Neural progenitor cell (in vitro differentiated cells): ENCODE data around the gene TOR3A. TPM values are rescaled to one million over a fixed set of nuclear protein-coding genes. Genes with fewer than 3 reads are reported as not detected.

Source experiments
- DNase-seq: peaks from one replicate; pipeline ENCODE4 v3.0.0-alpha.2; 2016; ENCODE audit warnings: low spot score
- H2AFZ ChIP-seq: fragments of 200-600 bp; sonication (generic); replicated peaks from 2 replicates; pipeline ENCODE4 v1.6.1; 2016; ENCODE audit warnings: antibody characterized with exemption
- H3F3A ChIP-seq: fragments of 200-600 bp; sonication (generic); 2 replicates; pipeline ENCODE4 v1.6.1; 2016; ENCODE audit warnings: antibody characterized with exemption, low read depth
- H3K27ac ChIP-seq: fragments of 200-600 bp; sonication (generic); 2 replicates; pipeline ENCODE4 v1.5.1; 2016; ENCODE audit warnings: mild to moderate bottlenecking
- H3K27me3 ChIP-seq: fragments of 200-600 bp; sonication (generic); 2 replicates; pipeline ENCODE4 v1.6.1; 2016; ENCODE audit warnings: mild to moderate bottlenecking, moderate library complexity
- H3K36me3 ChIP-seq: fragments of 200-600 bp; sonication (generic); 2 replicates; pipeline ENCODE4 v1.5.1; 2016
- H3K4me1 ChIP-seq: fragments of 200-600 bp; sonication (generic); 2 replicates; pipeline ENCODE4 v1.6.1; 2016; ENCODE audit warnings: mixed run types
- H3K4me2 ChIP-seq: fragments of 200-600 bp; sonication (generic); 2 replicates; pipeline ENCODE4 v1.6.1; 2016
- H3K4me3 ChIP-seq: fragments of 200-600 bp; sonication (generic); 2 replicates; pipeline ENCODE4 v1.5.1; 2016
- H3K79me2 ChIP-seq: fragments of 200-600 bp; sonication (generic); 2 replicates; pipeline ENCODE4 v1.6.1; 2016; ENCODE audit warnings: low read depth
- H3K9ac ChIP-seq: fragments of 200-600 bp; sonication (generic); 2 replicates; pipeline ENCODE4 v1.6.1; 2016
- H3K9me3 ChIP-seq: fragments of 200-600 bp; sonication (generic); 2 replicates; pipeline ENCODE4 v1.5.1; 2016; ENCODE audit warnings: low read depth
- H4K20me1 ChIP-seq: fragments of 200-600 bp; sonication (generic); 2 replicates; pipeline ENCODE4 v1.6.1; 2016; ENCODE audit warnings: low read depth
- H3K27ac Mint-ChIP-seq: 3 replicates; pipeline ENCODE4 v1.8.0; 2021; ENCODE audit warnings: mixed read lengths
- H3K27me3 Mint-ChIP-seq: 2 replicates; pipeline ENCODE4 v1.8.0; 2022; ENCODE audit warnings: low read depth, mild to moderate bottlenecking, inconsistent platforms, moderate library complexity, mixed read lengths; ENCODE audit not compliant: insufficient read depth
- H3K36me3 Mint-ChIP-seq: 3 replicates; pipeline ENCODE4 v1.8.0; 2021; ENCODE audit warnings: mixed read lengths
- H3K4me1 Mint-ChIP-seq: 3 replicates; pipeline ENCODE4 v1.8.0; 2021; ENCODE audit warnings: mixed read lengths
- H3K4me3 Mint-ChIP-seq: 3 replicates; pipeline ENCODE4 v1.8.0; 2021; ENCODE audit warnings: mild to moderate bottlenecking, moderate library complexity, mixed read lengths
- H3K9me3 Mint-ChIP-seq: 3 replicates; pipeline ENCODE4 v1.8.0; 2020; ENCODE audit warnings: mixed read lengths
- CTCF ChIP-seq: fragments of 200-600 bp; sonication (generic); IDR thresholded peaks from 2 replicates; pipeline ENCODE4 v1.5.1; 2017; ENCODE audit warnings: antibody characterized with exemption, mild to moderate bottlenecking
- EZH2 ChIP-seq: fragments of 200-600 bp; sonication (generic); IDR thresholded peaks from 2 replicates; pipeline ENCODE4 v1.6.1; 2017; ENCODE audit warnings: antibody characterized with exemption, mild to moderate bottlenecking, moderate library complexity
- EZH2phosphoT487 ChIP-seq: fragments of 200-600 bp; sonication (generic); IDR thresholded peaks from 2 replicates; pipeline ENCODE4 v1.6.1; 2017; ENCODE audit warnings: antibody characterized with exemption
- total RNA-seq: library from RNA; depleted of rRNA; stranded (reverse); fragments of >200 nt; gene quantifications from 2 replicates; pipeline ENCODE4 v1.2.3, GENCODE V29; 2015; ENCODE audit warnings: low replicate concordance

Gene TOR3A
- total RNA-seq, 1 donor from 2014 or later: 18.2 TPM

- Histone ChIP-seq H3K27me3 (no peaks in the 10 kb centered on the region), H3K36me3 (no peaks in the 10 kb centered on the region), H3K79me2 (no peaks in the 10 kb centered on the region), H3K9me3 (no peaks in the 10 kb centered on the region), H2AFZ (no peak overlapping the region), H4K20me1 (peaks cover 6% of the 10 kb centered on the region), H3K27ac (no peak overlapping the region), H3F3A (no peaks in the 10 kb centered on the region), H3K9ac (no peak overlapping the region), H3K4me3 (no peak overlapping the region), H3K4me2 (no peak overlapping the region), H3K4me1 (no peaks in the 10 kb centered on the region)
- no peaks in the 10 kb centered on the region for H3K27me3 Mint-ChIP-seq
- peak; percentile 41 for DNase-seq
- H3K9me3 Mint-ChIP-seq: no peaks in the 10 kb centered on the region
- no peak overlapping the region for H3K4me3 Mint-ChIP-seq
- H3K4me1 Mint-ChIP-seq: no peaks in the 10 kb centered on the region
- no peak for TF ChIP-seq EZH2phosphoT487
- peak; percentile 54 for TF ChIP-seq CTCF
- no peak for TF ChIP-seq EZH2
- H3K27ac Mint-ChIP-seq: no peak overlapping the region
- H3K36me3 Mint-ChIP-seq: peaks cover 23% of the 10 kb centered on the region
Measured at GRCh38 chr1:179105393-179105792, 23.5 kb downstream of the TOR3A start.

DNA sequence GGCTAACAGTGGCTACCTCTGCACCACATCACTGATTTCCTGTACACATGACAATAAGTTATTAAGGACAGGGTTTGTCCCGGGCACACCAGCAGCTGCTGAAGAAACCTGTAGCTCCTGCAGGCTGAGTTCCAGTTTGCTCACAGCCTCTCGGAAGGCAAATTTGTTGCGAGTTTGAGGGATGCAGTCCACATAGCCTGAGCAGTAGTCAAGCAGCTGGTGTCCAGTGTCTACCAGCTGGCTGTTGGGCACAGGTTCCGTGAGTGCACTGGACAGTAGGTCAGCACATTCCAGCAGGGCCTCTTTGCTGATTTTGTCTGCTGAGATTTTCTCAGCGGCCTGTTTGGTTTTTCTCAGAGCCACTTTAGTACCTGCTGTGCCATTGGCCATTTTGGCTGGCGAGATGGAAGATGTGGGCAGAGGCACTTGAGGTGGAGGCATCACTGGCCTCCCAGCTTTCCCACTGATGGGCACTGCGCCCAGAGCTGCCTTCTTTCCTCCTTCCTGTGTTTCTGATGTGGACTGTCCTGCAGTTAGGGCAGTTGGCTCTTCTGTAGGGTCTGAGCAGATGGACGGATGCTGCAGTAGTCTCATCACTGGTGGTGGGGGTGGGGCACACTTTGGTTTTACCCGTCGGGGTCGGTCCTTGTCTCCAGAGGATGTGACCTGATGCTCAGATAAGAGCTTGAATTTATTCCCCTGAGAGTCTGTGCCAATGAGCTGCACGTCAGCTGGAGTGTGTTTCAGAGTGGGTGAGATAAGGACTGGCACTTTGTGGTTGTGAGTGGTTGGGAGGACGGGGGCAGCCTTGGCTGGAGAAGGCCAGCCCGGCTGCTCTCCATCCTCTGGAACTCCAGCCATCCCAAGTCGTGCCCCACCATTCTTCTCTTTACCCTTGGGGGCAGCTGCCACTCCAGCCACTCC lies 26.1 kb downstream of the TOR3A start:
- no peak overlapping the region for H3K9ac ChIP-seq
- Mint-ChIP-seq H3K9me3 (no peaks in the 10 kb centered on the region), H3K36me3 (peaks cover 19% of the 10 kb centered on the region), H3K27ac (no peak overlapping the region), H3K4me3 (no peak overlapping the region), H3K27me3 (no peaks in the 10 kb centered on the region), H3K4me1 (no peaks in the 10 kb centered on the region)
- TF ChIP-seq EZH2 (no peak), CTCF (no peak), EZH2phosphoT487 (no peak)
- no peak overlapping the region for H2AFZ ChIP-seq
- no peak overlapping the region for H3K4me2 ChIP-seq
- H3K79me2 ChIP-seq: no peaks in the 10 kb centered on the region
- no peaks in the 10 kb centered on the region for H3F3A ChIP-seq
- no peaks in the 10 kb centered on the region for H3K4me1 ChIP-seq
- no peak overlapping the region for H3K27ac ChIP-seq
- H4K20me1 ChIP-seq: peaks cover 6% of the 10 kb centered on the region
- no peak for DNase-seq
- no peaks in the 10 kb centered on the region for H3K9me3 ChIP-seq
- H3K4me3 ChIP-seq: no peak overlapping the region
- no peaks in the 10 kb centered on the region for H3K27me3 ChIP-seq
- H3K36me3 ChIP-seq: no peaks in the 10 kb centered on the region

GRCh38 chr1:179108644-179109043 lies 26.8 kb downstream of the TOR3A start:
- H3K27me3 ChIP-seq: no peaks in the 10 kb centered on the region
- no peaks in the 10 kb centered on the region for H3F3A ChIP-seq
- H4K20me1 ChIP-seq: peaks cover 6% of the 10 kb centered on the region
- H3K36me3 ChIP-seq: no peaks in the 10 kb centered on the region
- DNase-seq: no peak
- Mint-ChIP-seq H3K9me3 (no peaks in the 10 kb centered on the region), H3K36me3 (peaks cover 19% of the 10 kb centered on the region), H3K4me3 (no peak overlapping the region), H3K27me3 (no peaks in the 10 kb centered on the region), H3K27ac (no peak overlapping the region), H3K4me1 (no peaks in the 10 kb centered on the region)
- H3K79me2 ChIP-seq: no peaks in the 10 kb centered on the region
- H3K27ac ChIP-seq: no peak overlapping the region
- H3K4me2 ChIP-seq: no peak overlapping the region
- no peak overlapping the region for H3K4me3 ChIP-seq
- TF ChIP-seq EZH2phosphoT487: no peak
- TF ChIP-seq EZH2: no peak
- TF ChIP-seq CTCF: no peak
- H3K4me1 ChIP-seq: no peaks in the 10 kb centered on the region
- H3K9me3 ChIP-seq: no peaks in the 10 kb centered on the region
- no peak overlapping the region for H3K9ac ChIP-seq
- H2AFZ ChIP-seq: no peak overlapping the region
